GM20000 (cell line): ENCODE results near the gene CMA1.
"Not testable (repeated sequence)": the region's sequence is repeated elsewhere in the genome, so short reads cannot be mapped to it uniquely, and the experiment has no call there.

ENCODE experiments used
- DNase-seq: peaks from one replicate; pipeline ENCODE4 v3.0.0; 2012; ENCODE audit warnings: low spot score
- CTCF ChIP-seq: IDR thresholded peaks from 2 replicates; pipeline ENCODE4 v1.5.1; 2012; ENCODE audit warnings: mild to moderate bottlenecking, control low read depth; ENCODE audit errors: extremely low read depth, missing control alignments

Gene CMA1

DNA sequence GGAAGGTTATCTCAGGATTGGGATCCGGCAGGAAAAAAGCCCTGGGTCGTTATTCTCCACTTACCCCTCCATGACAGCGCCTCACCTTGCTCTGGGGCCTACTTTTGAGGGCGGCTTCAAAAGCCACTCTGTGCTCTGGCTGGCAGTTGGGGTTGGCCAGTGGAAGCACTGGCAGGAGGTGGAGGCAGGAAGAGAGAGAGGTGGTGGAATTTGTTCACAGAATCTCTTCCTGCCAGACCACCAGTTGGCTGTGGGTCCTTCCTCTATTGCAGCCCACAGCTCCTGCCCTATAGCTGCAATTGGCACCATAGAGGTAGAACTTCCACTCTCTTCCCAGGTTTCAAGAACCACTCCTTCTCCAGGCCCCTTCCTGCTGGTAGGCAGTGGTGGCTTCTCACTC, 32.8 kb downstream of the CMA1 start:
- TF ChIP-seq CTCF = no peak
- no peak for DNase-seq

GRCh38 chr14:24473211-24473610, 34.9 kb downstream of the CMA1 start:
- no peak for TF ChIP-seq CTCF

DNA sequence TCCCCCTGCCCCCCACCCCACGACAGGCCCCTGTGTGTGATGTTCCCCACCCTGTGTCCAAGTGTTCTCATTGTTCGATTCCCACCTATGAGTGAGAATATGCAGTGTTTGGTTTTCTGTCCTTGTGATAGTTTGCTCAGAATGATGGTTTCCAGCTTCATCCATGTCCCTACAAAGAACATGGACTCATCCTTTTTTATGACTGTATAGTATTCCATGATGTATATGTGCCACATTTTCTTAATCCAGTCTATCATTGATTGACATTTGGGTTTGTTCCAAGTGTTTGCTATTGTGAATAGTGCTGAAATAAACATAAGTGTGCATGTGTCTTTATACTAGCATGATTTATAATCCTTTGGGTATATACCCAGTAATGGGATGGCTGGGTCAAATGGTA, 37.6 kb downstream of the CMA1 start:
- not testable (repeated sequence) for DNase-seq

More at GRCh38 chr14:24473211-24473610, 34.9 kb downstream of the CMA1 start:
- no peak for DNase-seq

DNA sequence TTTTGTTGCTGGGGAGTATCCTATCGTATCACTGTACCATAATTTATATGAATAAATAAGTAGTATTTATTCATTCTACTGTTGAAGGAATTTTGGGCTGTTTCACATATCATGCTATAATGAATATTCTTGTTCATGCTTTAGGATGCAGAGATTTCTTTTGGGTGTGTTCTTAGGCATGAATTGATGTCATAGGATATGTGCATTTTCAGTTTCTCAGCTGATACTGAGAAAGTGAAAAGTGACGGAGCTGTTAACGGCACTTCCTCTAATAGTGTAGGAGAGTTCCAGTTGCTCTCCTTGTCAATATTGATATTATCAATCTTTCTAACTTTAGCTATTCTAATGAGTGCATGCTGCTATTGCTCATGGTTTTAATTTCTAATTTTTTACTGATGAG, 42.3 kb downstream of the CMA1 start:
- no peak for TF ChIP-seq CTCF
- no peak for DNase-seq

DNA sequence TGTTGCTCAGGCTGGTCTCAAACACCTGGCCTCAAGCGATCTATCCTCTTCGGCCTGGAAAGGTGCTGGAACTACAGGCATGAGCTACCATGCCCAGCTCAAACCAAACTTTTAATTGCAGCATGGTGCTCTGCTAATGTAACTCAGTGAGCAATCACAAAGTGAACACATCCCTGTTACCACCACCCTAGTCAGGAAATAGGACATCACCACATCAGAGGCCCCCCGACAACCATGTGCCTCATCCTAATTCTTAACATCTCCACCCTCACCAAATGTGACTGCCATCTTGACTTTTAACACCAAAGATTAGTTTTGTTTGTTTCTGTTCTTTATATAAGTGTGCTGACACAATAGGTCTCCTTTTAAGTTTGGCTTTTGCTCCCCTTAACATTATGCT, 42.7 kb downstream of the CMA1 start:
- no peak for DNase-seq
- no peak for TF ChIP-seq CTCF

- DNase-seq = no peak
- no peak for TF ChIP-seq CTCF
Observed at GRCh38 chr14:24463884-24464785, 43.9 kb downstream of the CMA1 start.

DNA sequence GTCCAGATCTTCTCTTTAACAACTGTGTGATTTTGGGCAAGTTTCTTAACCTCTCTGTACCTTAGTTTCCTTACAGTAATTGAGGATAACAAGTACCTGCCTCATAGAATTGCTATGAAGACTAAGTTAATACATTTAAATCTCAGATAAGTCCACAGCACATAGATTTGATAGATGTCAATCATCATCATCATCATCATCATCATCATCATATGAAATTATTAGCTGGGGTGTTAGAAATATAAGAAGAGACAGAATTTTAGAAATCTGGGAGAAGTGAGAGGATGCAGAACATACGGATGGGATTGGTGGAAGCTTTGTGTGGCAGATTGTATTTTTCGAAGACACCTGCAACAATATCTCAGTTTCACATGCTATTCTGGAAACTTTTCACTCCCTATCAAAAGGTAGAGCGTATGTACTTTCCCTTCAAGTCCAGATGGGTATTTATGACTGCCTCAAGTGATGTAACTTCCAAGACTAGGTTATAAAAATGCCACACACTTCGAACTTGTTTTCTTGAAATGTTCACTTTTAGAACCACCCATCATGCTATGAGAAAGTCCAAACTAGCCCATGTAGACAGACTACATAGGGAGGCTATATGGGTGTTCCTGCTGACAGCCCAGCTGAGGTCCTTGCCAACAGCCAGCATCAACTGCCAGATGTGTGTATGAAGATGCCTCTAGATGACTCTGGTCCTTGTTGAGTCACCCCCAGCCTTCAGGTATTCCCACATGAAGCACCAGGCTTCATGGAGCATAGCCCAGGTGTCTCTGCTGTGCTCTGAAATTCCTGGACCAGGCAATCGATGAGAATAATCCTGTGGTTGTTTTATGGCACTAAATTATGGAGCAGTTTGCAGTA, 44.8 kb downstream of the CMA1 start:
- no peak for DNase-seq
- no peak for TF ChIP-seq CTCF

GRCh38 chr14:24461336-24461735, 46.7 kb downstream of the CMA1 start:
- DNase-seq = no peak
- no peak for TF ChIP-seq CTCF
